Measurements from ENCODE around the gene ENGASE. TPM values are rescaled to one million over a fixed set of nuclear protein-coding genes. Genes with fewer than 3 reads are reported as not detected.

Gene ENGASE
- total RNA-seq, 4 donors from 2014 or later: 57.6 to 336 (median 223) TPM

- H3K27me3 ChIP-seq: no peaks in the 10 kb centered on the region
- peaks cover 0 to 3% (median 0%) of the 10 kb centered on the region in 4 donors for H3K9me3 ChIP-seq
- H3K4me3 ChIP-seq: no peak overlapping the region
- no peak for TF ChIP-seq POLR2A (IDR thresholded peaks at IDR 0.05)
- no peak for TF ChIP-seq CTCF (IDR thresholded peaks at IDR 0.05)
- DNase-seq: no peak
- peaks cover 0 to 5% (median 0%) of the 10 kb centered on the region in 4 donors for H3K4me1 ChIP-seq
- H3K36me3 ChIP-seq: no peaks in the 10 kb centered on the region
- H3K27ac ChIP-seq: no peak overlapping the region
These were observed 22.5 kb upstream of the ENGASE start for GRCh38 chr17:79052131-79052530.

- Histone ChIP-seq H3K4me1 (no peaks in the 10 kb centered on the region), H3K4me3 (no peak overlapping the region), H3K27ac (no peak overlapping the region), H3K27me3 (no peaks in the 10 kb centered on the region), H3K36me3 (no peaks in the 10 kb centered on the region), H3K9me3 (peaks cover 0 to 3% (median 0%) of the 10 kb centered on the region in 4 donors)
- DNase-seq: peak in 1 of 3 donors; percentile 12
- TF ChIP-seq CTCF (IDR thresholded peaks at IDR 0.05): no peak
- TF ChIP-seq POLR2A (IDR thresholded peaks at IDR 0.05): no peak
These were observed 21.2 kb upstream of the ENGASE start for GRCh38 chr17:79053251-79053925.

- no peak for DNase-seq
- no peaks in the 10 kb centered on the region for H3K27me3 ChIP-seq
- TF ChIP-seq CTCF (IDR thresholded peaks at IDR 0.05): no peak
- no peak for TF ChIP-seq POLR2A (IDR thresholded peaks at IDR 0.05)
- no peaks in the 10 kb centered on the region for H3K4me1 ChIP-seq
- H3K4me3 ChIP-seq: no peak overlapping the region
- no peak overlapping the region for H3K27ac ChIP-seq
- H3K36me3 ChIP-seq: no peaks in the 10 kb centered on the region
- H3K9me3 ChIP-seq: peaks cover 0 to 3% (median 0%) of the 10 kb centered on the region in 4 donors
These were observed 20.2 kb upstream of the ENGASE start for GRCh38 chr17:79054200-79054960.

GRCh38 chr17:79055197-79055596 lies 19.4 kb upstream of the ENGASE start:
- Histone ChIP-seq H3K27me3 (no peaks in the 10 kb centered on the region), H3K27ac (no peak overlapping the region), H3K4me1 (no peaks in the 10 kb centered on the region), H3K9me3 (peaks cover 0 to 3% (median 0%) of the 10 kb centered on the region in 4 donors), H3K36me3 (no peaks in the 10 kb centered on the region), H3K4me3 (no peak overlapping the region)
- DNase-seq: no peak
- no peak for TF ChIP-seq CTCF (IDR thresholded peaks at IDR 0.05)
- no peak for TF ChIP-seq POLR2A (IDR thresholded peaks at IDR 0.05)

- Histone ChIP-seq H3K27ac (no peak overlapping the region), H3K4me1 (no peaks in the 10 kb centered on the region), H3K9me3 (peaks cover 0 to 3% (median 0%) of the 10 kb centered on the region in 4 donors), H3K27me3 (no peaks in the 10 kb centered on the region), H3K4me3 (no peak overlapping the region), H3K36me3 (no peaks in the 10 kb centered on the region)
- peak in 1 of 3 donors; percentile 13 for DNase-seq
- TF ChIP-seq POLR2A (IDR thresholded peaks at IDR 0.05) (no peak), CTCF (IDR thresholded peaks at IDR 0.05) (no peak)
These were observed 16.8 kb upstream of the ENGASE start for GRCh38 chr17:79057737-79058385.

Data from Peyer's patch (tissue), 4 donors.